Body of pancreas (tissue), 4 donors: ENCODE data around the gene NHLH1. TPM values are rescaled to one million over a fixed set of nuclear protein-coding genes. Genes with fewer than 3 reads are reported as not detected.

Source experiments
- ATAC-seq: fragments of 150-250 bp; one replicate; pipeline ENCODE4 v1.9.1; 2016
- DNase-seq, 4 donors: peaks; one replicate each; pipeline ENCODE4 v3.0.0-alpha.2; 2019
- H3K27ac ChIP-seq, 4 donors: fragments of 200-600 bp; sonication (generic); 1 replicate in 3 of 4; 2 replicates in 1 of 4; pipeline versions ENCODE4 v1.5.1 to v1.6.1; 2016 to 2019; ENCODE audit warnings: mild to moderate bottlenecking in 1 of 4, mixed read lengths in 1 of 4, moderate library complexity in 1 of 4
- H3K27me3 ChIP-seq, 2 donors: fragments of 200-600 bp; sonication (generic); one replicate each; pipeline ENCODE4 v1.6.0; 2016; ENCODE audit warnings: mild to moderate bottlenecking in 1 of 2
- H3K36me3 ChIP-seq, 2 donors: fragments of 200-600 bp; sonication (generic); replicated peaks in 1 of 2; 2 replicates each; pipeline ENCODE4 v1.5.1; 2016; ENCODE audit warnings: low read depth in 2 of 2; ENCODE audit not compliant: insufficient read depth in 1 of 2
- H3K4me1 ChIP-seq: fragments of 200-600 bp; sonication (generic); one replicate; pipeline ENCODE4 v1.6.0; 2016
- H3K4me3 ChIP-seq, 2 donors: fragments of 200-600 bp; sonication (generic); 1 replicate in 1 of 2; 2 replicates in 1 of 2; pipeline ENCODE4 v1.5.1; 2016 to 2019
- H3K9me3 ChIP-seq, 3 donors: fragments of 200-600 bp; sonication (generic); 1 replicate in 2 of 3; 2 replicates in 1 of 3; pipeline ENCODE4 v1.5.1; 2016
- CTCF ChIP-seq, 7 experiments: fragments of 450-650 bp in 4 of 7; fragments of 200-600 bp in 3 of 7; sonication (generic) in 3 of 7; IDR thresholded peaks; one replicate each; pipeline ENCODE4 v1.5.1; 2016 to 2019; ENCODE audit warnings: antibody characterized with exemption in 7 of 7
- POLR2A ChIP-seq, 3 donors: fragments of 450-650 bp; IDR thresholded peaks; one replicate each; pipeline ENCODE4 v1.6.1; 2016; ENCODE audit warnings: antibody characterized with exemption in 3 of 3, mild to moderate bottlenecking in 2 of 3
- WGBS, 2 donors: methylation state at CpG; one replicate each; pipeline ENCODE4 v1.1.5; 2017; 5-methylcytosine and 5-hydroxymethylcytosine counted together
- intact Hi-C: fragments of 100-400 bp; cut with DNase I; formaldehyde crosslinking; loops from one replicate; pipeline ENCODE4 v1.15.1; 2023
- total RNA-seq, 2 donors: library from RNA; depleted of rRNA; stranded (reverse); fragments of >200 nt; gene quantifications; one replicate each; pipeline ENCODE4 v1.1.0, GENCODE V29; 2016

Gene NHLH1
- total RNA-seq, 2 donors from 2014 or later: not detected

- DNase-seq: no peak
Observed at GRCh38 chr1:160342526-160342925, 24.3 kb upstream of the NHLH1 start.

GRCh38 chr1:160342953-160343869 lies 23.7 kb upstream of the NHLH1 start, which contains the start of the genes COPA and NCSTN:
Gene COPA, minus strand, starts transcription at chr1:160343250. Its CDS starts 80 bp downstream, at chr1:160343170.
Gene NCSTN, plus strand, starts transcription at chr1:160343383. Its CDS starts 14 bp downstream, at chr1:160343397.
- Histone ChIP-seq H3K4me1 (peaks cover 41% of the 10 kb centered on the region), H3K27me3 (no peaks in the 10 kb centered on the region), H3K36me3 (peaks cover 0 to 15% of the 10 kb centered on the region in 2 donors), H3K27ac (peak within 1 kb of the TSS; percentile 72 to 90 (median 87)), H3K4me3 (peak within 1 kb of the TSS; percentile 75 to 96), H3K9me3 (no peaks in the 10 kb centered on the region)
- peak; percentile 99 for ATAC-seq
- WGBS, 2 donors: 0% methylated on average over 55 to 58 of the region's 58 CpGs
- DNase-seq: peak; percentile 89 to 93 (median 92)
- TF ChIP-seq POLR2A (IDR thresholded peaks at IDR 0.05): peak; percentile 76 to 96 (median 95)
- TF ChIP-seq CTCF (IDR thresholded peaks at IDR 0.05): peak in 1 of 7 experiments; percentile 10
- intact Hi-C loops: no loop called here

More at GRCh38 chr1:160342526-160342925, 24.3 kb upstream of the NHLH1 start:
- peak overlapping the region; percentile 75 to 96 for H3K4me3 ChIP-seq
- peaks cover 0 to 15% of the 10 kb centered on the region in 2 donors for H3K36me3 ChIP-seq
- intact Hi-C loops: no loop called here
- H3K27ac ChIP-seq: peak overlapping the region; percentile 68 to 90 (median 87)
- no peaks in the 10 kb centered on the region for H3K9me3 ChIP-seq
- TF ChIP-seq CTCF (IDR thresholded peaks at IDR 0.05) (no peak), POLR2A (IDR thresholded peaks at IDR 0.05) (no peak)
- ATAC-seq: peak; percentile 2
- peaks cover 41% of the 10 kb centered on the region for H3K4me1 ChIP-seq
- H3K27me3 ChIP-seq: no peaks in the 10 kb centered on the region
- 0 to 1% methylated on average over 6 to 7 of the region's 7 CpGs for WGBS, 2 donors

DNA sequence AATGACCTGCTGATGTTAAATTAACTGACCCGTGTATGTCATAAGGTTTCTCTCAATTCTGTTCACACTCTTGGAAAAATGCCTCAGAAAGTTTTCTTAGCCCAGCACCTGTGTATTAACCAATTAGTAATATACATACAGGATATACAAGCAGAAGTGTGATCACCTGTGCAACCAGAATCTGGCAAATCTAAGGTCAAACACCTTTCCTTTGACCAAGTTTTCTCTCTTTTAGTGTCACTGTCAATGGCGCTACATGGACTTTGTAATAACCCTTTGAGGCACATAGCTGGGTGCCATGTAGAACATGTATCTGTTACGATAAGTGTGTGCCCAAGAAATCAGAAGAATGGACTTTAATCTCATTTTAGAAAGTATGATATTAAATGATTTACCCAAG lies 22.6 kb upstream of the NHLH1 start:
- intact Hi-C loops: no loop called here
- no peak for TF ChIP-seq CTCF (IDR thresholded peaks at IDR 0.05)
- no peak for TF ChIP-seq POLR2A (IDR thresholded peaks at IDR 0.05)
- WGBS, 2 donors: 39 to 45% methylated on average over 3 of the region's 3 CpGs

GRCh38 chr1:160344936-160345335 lies 21.9 kb upstream of the NHLH1 start:
- Histone ChIP-seq H3K27ac (no peak overlapping the region), H3K27me3 (no peaks in the 10 kb centered on the region), H3K36me3 (peaks cover 0 to 6% of the 10 kb centered on the region in 2 donors), H3K4me3 (no peak overlapping the region), H3K4me1 (peaks cover 41% of the 10 kb centered on the region), H3K9me3 (no peaks in the 10 kb centered on the region)
- TF ChIP-seq POLR2A (IDR thresholded peaks at IDR 0.05): no peak
- TF ChIP-seq CTCF (IDR thresholded peaks at IDR 0.05): no peak
- ATAC-seq (no peak), DNase-seq (no peak)
- WGBS, 2 donors: 94 to 97% methylated on average over 6 of the region's 6 CpGs
- intact Hi-C loops: no loop called here

More for the DNA sequence above, 22.6 kb upstream of the NHLH1 start:
- Histone ChIP-seq H3K27me3 (no peaks in the 10 kb centered on the region), H3K4me3 (peak overlapping the region in 1 of 2 donors; percentile 75), H3K27ac (no peak overlapping the region), H3K36me3 (peaks cover 0 to 6% of the 10 kb centered on the region in 2 donors), H3K4me1 (peaks cover 41% of the 10 kb centered on the region), H3K9me3 (no peaks in the 10 kb centered on the region)
- DNase-seq: no peak
- ATAC-seq: no peak
